AG10803 (cell line): ENCODE results near the gene CBFA2T3.

Experiments
- DNase-seq: peaks from one replicate; pipeline ENCODE4 v3.0.0; 2010; ENCODE audit warnings: low read depth
- H3K4me3 ChIP-seq: 2 replicates; pipeline ENCODE4 v1.5.1; 2011; ENCODE audit warnings: mild to moderate bottlenecking, low read length, control low read depth
- TF ChIP-seq, protein P1 (sequence below): conservative IDR thresholded peaks from 2 replicates; pipeline ENCODE4 v1.5.1; 2011; ENCODE audit warnings: mild to moderate bottlenecking, low read length, control low read depth, inconsistent platforms

CBFA2T3 gene

GRCh38 chr16:88999457-89000206, 22.6 kb upstream of the CBFA2T3 start:
- TF ChIP-seq, protein P1, sequence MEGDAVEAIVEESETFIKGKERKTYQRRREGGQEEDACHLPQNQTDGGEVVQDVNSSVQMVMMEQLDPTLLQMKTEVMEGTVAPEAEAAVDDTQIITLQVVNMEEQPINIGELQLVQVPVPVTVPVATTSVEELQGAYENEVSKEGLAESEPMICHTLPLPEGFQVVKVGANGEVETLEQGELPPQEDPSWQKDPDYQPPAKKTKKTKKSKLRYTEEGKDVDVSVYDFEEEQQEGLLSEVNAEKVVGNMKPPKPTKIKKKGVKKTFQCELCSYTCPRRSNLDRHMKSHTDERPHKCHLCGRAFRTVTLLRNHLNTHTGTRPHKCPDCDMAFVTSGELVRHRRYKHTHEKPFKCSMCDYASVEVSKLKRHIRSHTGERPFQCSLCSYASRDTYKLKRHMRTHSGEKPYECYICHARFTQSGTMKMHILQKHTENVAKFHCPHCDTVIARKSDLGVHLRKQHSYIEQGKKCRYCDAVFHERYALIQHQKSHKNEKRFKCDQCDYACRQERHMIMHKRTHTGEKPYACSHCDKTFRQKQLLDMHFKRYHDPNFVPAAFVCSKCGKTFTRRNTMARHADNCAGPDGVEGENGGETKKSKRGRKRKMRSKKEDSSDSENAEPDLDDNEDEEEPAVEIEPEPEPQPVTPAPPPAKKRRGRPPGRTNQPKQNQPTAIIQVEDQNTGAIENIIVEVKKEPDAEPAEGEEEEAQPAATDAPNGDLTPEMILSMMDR, result no peak
- no peak overlapping the region for H3K4me3 ChIP-seq
- DNase-seq, result no peak

DNA sequence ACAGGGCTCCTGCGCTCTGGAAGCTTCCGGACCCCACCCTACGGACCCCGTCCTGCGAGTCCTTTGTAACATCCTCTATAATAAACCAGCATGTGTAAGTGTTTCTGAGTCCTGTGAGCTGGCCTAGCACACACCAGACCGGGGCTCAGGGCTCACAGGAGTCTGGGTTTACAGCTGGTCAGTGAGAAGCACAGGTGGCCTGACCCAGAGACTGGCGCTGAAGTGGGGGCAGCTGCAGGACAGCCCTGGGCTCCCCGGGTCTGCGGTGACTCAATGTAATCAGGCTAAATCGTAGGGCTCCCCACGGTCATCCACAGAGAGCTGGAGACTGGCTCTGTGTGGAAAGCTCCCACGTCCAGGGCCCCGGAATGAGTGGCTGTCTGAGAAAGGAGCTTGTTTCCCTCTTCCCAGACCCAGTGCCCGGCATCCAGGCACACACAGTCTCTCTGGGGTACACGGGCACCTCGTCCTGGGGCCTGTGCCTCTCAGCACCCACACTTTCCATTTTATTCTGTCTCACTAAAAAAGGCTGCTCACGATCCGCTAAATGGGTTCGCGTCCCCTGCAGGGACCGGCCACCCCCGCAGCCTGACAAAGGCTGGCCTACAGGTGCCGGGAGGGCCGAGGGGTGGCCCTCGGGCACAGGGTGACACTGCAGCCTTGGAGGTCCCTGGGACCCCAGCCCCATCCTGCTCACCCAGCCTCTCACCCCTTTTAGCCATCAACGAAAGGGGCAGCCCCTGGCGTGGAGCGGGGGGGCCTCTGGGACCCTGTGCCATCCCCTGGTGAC, 18.9 kb upstream of the CBFA2T3 start:
- TF ChIP-seq, protein P1, result no peak
- DNase-seq, result no peak
- H3K4me3 ChIP-seq, result no peak overlapping the region

DNA sequence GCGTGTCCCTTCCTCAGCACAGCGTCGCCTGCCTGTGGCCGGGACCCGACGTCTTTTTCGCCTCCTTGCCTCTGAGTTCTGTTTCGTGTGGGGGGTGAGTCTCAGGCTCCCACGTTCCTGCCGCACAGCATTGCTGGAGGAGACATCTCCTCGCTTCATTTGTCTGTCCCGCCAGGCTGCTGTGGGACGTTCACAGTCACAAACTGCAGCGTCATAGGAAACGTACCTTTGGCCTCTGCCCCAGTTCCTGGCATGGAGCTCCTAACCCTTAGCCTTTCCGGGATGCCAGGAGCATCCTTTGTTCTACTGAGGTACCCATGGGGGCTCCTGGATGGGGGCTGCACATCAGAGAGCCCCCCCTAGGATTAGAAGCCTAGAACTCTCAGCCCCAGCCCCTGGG, 18.2 kb upstream of the CBFA2T3 start:
- no peak for DNase-seq
- TF ChIP-seq, protein P1, result no peak
- H3K4me3 ChIP-seq, result no peak overlapping the region

- H3K4me3 ChIP-seq, result no peak overlapping the region
- DNase-seq, result no peak
- TF ChIP-seq, protein P1, result no peak
Observed at GRCh38 chr16:88994695-88995094, 17.7 kb upstream of the CBFA2T3 start.

DNA sequence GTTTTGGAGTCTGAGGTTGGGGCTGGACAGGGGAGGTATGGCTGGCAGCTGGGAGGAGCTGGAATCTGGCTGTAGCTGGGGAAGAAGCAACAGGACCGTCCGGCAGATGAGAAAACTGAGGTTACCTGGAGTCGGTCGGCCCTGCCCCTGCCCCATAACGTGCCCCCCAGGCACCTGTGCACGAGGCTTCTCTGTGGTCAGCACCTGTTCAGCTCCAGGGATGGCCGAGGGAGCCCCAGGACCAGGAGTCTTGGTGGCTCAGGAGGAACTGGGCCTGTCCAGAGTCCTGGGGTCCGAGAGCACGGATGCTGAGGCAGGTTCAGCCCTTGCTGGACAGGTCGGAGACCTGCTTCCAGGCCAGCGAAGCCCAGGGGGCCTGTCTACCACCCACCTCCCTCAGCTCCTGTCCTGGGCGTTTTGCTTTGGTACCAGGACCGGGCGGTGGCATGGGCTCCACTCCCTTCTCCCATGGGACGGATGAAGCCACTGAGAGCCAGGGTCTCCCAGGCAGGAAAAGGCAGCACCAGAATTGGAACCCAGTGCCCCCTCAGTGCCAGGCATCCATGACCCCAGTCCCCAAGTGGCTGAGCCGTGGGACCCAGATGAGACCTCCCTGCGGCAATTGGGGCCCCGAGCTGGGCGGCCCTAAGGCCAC, 17.1 kb upstream of the CBFA2T3 start:
- DNase-seq, result no peak
- no peak overlapping the region for H3K4me3 ChIP-seq
- TF ChIP-seq, protein P1, result no peak

GRCh38 chr16:88993166-88993761, 16.3 kb upstream of the CBFA2T3 start:
- TF ChIP-seq, protein P1, result no peak
- no peak for DNase-seq
- no peak overlapping the region for H3K4me3 ChIP-seq
